H1 (cell line): ENCODE data around the gene CD53. TPM values are rescaled to one million over a fixed set of nuclear protein-coding genes. Genes with fewer than 3 reads are reported as not detected.

Source experiments
- BCL11A ChIP-seq, 2 experiments: IDR thresholded peaks; one replicate each; pipeline ENCODE4 v1.6.1; 2011; ENCODE audit warnings: low read depth in 2 of 2, low read length in 2 of 2, mild to moderate bottlenecking in 2 of 2
- BRCA1 ChIP-seq: IDR thresholded peaks from 2 replicates; pipeline ENCODE4 v1.6.1; 2012; ENCODE audit warnings: low read depth, low read length, improper control_type of control experiment
- HDAC6 ChIP-seq: IDR thresholded peaks from one replicate; pipeline ENCODE4 v1.7.1; 2012; ENCODE audit warnings: low read depth, mild to moderate bottlenecking, inconsistent platforms, low read length, moderate library complexity
- PHF8 ChIP-seq: fragments of 200-600 bp; sonication (generic); conservative IDR thresholded peaks from 2 replicates; pipeline ENCODE4 v1.7.1; 2012; ENCODE audit warnings: low read depth, mild to moderate bottlenecking, inconsistent platforms, low read length, moderate library complexity
- POLR2A ChIP-seq, 2 experiments: IDR thresholded peaks; 1 replicate in 1 of 2; 2 replicates in 1 of 2; pipeline ENCODE4 v1.6.1; 2011; ENCODE audit warnings: low read depth in 2 of 2, low read length in 2 of 2, mild to moderate bottlenecking in 2 of 2; ENCODE audit errors: control extremely low read depth in 1 of 2
- POLR2AphosphoS5 ChIP-seq: IDR thresholded peaks from 2 replicates; pipeline ENCODE4 v1.6.1; 2011; ENCODE audit warnings: low read depth, low read length
- RFX5 ChIP-seq: IDR thresholded peaks from 2 replicates; pipeline ENCODE4 v1.6.1; 2011; ENCODE audit warnings: low read depth, low read length, improper control_type of control experiment, borderline replicate concordance
- SIX5 ChIP-seq: IDR thresholded peaks from 2 replicates; pipeline ENCODE4 v1.6.1; 2011; ENCODE audit warnings: mild to moderate bottlenecking, low read depth, low read length
- TCF12 ChIP-seq: IDR thresholded peaks from 2 replicates; pipeline ENCODE4 v1.6.1; 2011; ENCODE audit warnings: low read depth, mild to moderate bottlenecking, low read length
- polyA plus RNA-seq, 7 experiments: library from polyadenylated mRNA; depleted of rRNA in 3 of 7; stranded (reverse) in 5 of 7; unstranded in 2 of 7; fragments of >200 nt in 5 of 7; fragments of 200-250 nt in 2 of 7; gene quantifications; 1 replicate in 5 of 7; 2 replicates in 1 of 7; 4 replicates in 1 of 7; pipeline versions ENCODE4 v1.2.1 to v1.2.3, GENCODE V29; 2011 to 2013; ENCODE audit warnings: missing spikeins in 2 of 7, mixed read lengths in 2 of 7
- total RNA-seq: library from RNA; stranded (reverse); fragmentation: NEBNext Ultra II Directional; extraction: Animal tissue kit (Norgen Biotek cat#: 25700); gene quantifications from 2 replicates; pipeline ENCODE4 v1.2.1, GENCODE V29; 2021
- TF ChIP-seq, protein P1 (sequence below): fragments of 300-600 bp; sonication (generic); IDR thresholded peaks from 2 replicates; pipeline ENCODE4 v1.7.1; 2012; ENCODE audit warnings: low read length, moderate library complexity, mild to moderate bottlenecking, inconsistent platforms; ENCODE audit not compliant: insufficient replicate concordance
- TF ChIP-seq, protein P2 (sequence below): IDR thresholded peaks from 2 replicates; pipeline ENCODE4 v1.6.1; 2011; ENCODE audit warnings: low read depth, mild to moderate bottlenecking, low read length; ENCODE audit not compliant: insufficient read depth

Gene CD53
- total and polyA plus RNA-seq, 2 of the 8 experiments (the other 6 are each of a cell fraction or from before 2014, with no cell fraction given), result 0.56 to 1.0 TPM

DNA sequence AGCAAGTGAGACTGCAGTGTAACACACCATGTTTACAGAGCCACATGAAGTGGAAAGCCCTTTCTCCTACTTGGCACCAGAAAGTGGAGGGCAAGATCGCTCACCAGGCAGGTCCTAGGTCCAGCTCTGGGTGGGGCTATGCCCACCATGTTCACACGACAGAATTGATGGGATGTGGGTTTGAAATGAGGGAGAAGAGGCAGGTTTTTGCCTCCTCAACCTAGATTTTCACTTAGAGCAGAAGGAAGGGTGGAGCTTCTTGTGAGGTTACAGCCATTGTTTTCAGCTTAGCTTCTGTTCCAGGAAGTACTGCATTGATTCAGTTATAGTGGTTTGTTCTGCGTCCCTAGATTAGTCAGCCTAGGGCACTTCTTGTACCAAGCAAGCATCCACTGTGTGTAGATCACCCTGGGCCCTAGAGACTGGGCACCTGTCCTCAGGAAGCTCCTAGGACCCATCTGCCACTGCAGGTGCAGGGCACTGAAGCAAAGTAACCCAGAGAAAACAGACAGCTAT is 2.3 kb downstream of the CD53 start (continued):
- TF ChIP-seq, protein P1, sequence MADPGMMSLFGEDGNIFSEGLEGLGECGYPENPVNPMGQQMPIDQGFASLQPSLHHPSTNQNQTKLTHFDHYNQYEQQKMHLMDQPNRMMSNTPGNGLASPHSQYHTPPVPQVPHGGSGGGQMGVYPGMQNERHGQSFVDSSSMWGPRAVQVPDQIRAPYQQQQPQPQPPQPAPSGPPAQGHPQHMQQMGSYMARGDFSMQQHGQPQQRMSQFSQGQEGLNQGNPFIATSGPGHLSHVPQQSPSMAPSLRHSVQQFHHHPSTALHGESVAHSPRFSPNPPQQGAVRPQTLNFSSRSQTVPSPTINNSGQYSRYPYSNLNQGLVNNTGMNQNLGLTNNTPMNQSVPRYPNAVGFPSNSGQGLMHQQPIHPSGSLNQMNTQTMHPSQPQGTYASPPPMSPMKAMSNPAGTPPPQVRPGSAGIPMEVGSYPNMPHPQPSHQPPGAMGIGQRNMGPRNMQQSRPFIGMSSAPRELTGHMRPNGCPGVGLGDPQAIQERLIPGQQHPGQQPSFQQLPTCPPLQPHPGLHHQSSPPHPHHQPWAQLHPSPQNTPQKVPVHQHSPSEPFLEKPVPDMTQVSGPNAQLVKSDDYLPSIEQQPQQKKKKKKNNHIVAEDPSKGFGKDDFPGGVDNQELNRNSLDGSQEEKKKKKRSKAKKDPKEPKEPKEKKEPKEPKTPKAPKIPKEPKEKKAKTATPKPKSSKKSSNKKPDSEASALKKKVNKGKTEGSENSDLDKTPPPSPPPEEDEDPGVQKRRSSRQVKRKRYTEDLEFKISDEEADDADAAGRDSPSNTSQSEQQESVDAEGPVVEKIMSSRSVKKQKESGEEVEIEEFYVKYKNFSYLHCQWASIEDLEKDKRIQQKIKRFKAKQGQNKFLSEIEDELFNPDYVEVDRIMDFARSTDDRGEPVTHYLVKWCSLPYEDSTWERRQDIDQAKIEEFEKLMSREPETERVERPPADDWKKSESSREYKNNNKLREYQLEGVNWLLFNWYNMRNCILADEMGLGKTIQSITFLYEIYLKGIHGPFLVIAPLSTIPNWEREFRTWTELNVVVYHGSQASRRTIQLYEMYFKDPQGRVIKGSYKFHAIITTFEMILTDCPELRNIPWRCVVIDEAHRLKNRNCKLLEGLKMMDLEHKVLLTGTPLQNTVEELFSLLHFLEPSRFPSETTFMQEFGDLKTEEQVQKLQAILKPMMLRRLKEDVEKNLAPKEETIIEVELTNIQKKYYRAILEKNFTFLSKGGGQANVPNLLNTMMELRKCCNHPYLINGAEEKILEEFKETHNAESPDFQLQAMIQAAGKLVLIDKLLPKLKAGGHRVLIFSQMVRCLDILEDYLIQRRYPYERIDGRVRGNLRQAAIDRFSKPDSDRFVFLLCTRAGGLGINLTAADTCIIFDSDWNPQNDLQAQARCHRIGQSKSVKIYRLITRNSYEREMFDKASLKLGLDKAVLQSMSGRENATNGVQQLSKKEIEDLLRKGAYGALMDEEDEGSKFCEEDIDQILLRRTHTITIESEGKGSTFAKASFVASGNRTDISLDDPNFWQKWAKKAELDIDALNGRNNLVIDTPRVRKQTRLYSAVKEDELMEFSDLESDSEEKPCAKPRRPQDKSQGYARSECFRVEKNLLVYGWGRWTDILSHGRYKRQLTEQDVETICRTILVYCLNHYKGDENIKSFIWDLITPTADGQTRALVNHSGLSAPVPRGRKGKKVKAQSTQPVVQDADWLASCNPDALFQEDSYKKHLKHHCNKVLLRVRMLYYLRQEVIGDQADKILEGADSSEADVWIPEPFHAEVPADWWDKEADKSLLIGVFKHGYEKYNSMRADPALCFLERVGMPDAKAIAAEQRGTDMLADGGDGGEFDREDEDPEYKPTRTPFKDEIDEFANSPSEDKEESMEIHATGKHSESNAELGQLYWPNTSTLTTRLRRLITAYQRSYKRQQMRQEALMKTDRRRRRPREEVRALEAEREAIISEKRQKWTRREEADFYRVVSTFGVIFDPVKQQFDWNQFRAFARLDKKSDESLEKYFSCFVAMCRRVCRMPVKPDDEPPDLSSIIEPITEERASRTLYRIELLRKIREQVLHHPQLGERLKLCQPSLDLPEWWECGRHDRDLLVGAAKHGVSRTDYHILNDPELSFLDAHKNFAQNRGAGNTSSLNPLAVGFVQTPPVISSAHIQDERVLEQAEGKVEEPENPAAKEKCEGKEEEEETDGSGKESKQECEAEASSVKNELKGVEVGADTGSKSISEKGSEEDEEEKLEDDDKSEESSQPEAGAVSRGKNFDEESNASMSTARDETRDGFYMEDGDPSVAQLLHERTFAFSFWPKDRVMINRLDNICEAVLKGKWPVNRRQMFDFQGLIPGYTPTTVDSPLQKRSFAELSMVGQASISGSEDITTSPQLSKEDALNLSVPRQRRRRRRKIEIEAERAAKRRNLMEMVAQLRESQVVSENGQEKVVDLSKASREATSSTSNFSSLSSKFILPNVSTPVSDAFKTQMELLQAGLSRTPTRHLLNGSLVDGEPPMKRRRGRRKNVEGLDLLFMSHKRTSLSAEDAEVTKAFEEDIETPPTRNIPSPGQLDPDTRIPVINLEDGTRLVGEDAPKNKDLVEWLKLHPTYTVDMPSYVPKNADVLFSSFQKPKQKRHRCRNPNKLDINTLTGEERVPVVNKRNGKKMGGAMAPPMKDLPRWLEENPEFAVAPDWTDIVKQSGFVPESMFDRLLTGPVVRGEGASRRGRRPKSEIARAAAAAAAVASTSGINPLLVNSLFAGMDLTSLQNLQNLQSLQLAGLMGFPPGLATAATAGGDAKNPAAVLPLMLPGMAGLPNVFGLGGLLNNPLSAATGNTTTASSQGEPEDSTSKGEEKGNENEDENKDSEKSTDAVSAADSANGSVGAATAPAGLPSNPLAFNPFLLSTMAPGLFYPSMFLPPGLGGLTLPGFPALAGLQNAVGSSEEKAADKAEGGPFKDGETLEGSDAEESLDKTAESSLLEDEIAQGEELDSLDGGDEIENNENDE, result no peak
- TF ChIP-seq PHF8 (no peak), SIX5 (no peak), TCF12 (no peak), POLR2AphosphoS5 (no peak), HDAC6 (no peak), POLR2A (IDR thresholded peaks at IDR 0.05; ENCODE audit: control extremely low read depth in 1 of 2, low read depth in 2 of 2, low read length in 2 of 2) (no peak), BCL11A (IDR thresholded peaks at IDR 0.05; ENCODE audit: low read depth in 2 of 2, low read length in 2 of 2) (no peak), RFX5 (no peak), BRCA1 (no peak)
- TF ChIP-seq, protein P2, sequence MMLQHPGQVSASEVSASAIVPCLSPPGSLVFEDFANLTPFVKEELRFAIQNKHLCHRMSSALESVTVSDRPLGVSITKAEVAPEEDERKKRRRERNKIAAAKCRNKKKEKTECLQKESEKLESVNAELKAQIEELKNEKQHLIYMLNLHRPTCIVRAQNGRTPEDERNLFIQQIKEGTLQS, result no peak
